SIG-M5 (cell line): ENCODE measurements around the gene PDE5A.
"Not testable (repeated sequence)": the region's sequence is repeated elsewhere in the genome, so short reads cannot be mapped to it uniquely, and the experiment has no call there.

Experiments used
- DNase-seq: peaks from one replicate; lab custom pipeline; 2025; lab: John Stamatoyannopoulos, UW

The PDE5A gene

DNA sequence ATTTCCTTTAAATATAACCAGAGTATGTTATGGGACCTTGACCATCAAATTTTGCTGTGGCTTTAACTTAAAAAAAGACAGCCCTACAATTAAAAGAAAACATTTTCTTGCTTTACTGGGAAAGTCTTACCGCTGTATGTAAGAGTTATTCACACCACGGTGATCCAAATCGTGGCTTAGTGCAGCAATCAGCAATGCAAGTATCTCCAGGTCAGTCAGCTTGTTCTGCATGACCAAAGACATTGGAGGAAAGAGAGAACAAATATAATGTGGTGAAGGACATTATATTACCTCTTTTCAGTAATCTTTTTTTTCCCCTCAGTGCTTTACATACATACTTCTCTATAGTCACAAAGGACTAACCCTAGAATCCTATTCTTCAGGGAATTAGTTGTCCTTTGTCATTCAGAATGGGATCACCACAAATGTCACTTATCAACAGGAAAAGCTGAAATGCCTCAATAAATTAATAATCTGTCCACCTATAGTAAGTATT is 109.6 kb downstream of the PDE5A start:
- DNase-seq = no peak

DNA sequence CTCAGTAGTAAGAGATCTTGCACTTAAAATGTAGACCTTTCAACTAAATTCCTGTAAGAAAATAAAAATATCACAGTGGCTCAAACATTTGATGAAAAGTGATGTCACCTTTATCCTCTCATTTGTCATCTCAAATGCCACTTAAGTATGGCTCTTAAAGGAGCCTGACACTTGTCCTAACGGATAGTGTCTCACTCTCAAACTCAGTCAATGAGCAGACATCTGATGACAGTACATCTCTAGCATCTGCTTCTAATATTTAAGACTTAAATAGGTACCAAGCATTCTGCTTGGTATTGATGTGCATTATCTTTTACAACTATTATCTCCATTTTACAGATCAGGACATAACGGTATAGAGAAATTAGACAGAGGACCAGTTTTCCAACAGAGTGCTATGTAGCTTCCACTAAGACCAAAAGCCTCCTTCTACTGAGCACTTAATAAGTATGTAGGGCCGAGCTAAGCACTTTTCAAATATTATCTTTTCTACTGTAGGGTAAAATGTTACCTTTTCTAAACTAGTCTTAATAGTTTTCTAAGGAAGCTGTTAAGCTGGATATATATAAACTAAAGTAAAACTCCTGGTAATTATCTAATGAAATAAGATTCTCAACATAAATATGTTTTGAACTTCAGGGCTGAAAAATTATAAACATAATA is 110.2 kb downstream of the PDE5A start:
- DNase-seq = no peak

DNA sequence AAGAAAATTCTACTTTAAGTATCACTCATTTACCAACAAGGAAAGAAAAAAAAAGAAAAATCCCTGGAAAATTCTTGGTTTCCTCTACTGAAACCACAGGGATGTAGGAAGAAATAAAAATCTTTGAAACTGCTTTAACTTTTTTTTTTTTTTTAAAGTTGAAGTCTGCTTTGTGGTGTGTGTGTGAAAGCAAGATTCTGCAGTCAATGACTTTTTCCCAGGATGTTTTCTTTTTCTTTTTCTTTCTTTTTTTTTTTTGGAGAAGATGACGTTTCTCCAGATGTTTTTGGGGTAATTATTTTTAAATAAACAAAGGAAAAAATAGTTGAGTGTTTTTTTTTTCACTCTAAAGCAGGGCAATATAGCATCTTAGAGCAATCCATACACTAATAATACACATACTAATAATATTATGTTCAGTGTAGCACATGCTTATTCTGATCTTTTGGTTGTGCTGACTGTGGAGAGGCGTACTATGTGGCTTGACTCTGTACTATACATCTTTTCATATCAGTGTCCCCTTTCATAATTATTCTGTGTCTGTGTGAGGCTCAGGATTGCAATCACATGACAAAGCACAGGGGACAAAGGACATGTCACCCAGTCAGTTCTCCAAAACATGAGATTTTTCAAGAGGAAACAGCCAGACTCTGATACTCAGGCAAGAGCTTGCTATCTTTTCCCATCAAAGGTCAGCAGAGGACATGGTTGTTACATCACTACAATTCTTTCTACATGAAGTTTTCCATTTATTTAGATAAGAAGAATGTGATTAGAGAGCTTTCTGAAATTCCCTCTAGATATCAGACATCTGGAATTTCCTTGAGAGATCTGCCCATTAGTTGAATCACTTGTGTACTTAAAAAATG is 111.0 kb downstream of the PDE5A start:
- no peak for DNase-seq

DNA sequence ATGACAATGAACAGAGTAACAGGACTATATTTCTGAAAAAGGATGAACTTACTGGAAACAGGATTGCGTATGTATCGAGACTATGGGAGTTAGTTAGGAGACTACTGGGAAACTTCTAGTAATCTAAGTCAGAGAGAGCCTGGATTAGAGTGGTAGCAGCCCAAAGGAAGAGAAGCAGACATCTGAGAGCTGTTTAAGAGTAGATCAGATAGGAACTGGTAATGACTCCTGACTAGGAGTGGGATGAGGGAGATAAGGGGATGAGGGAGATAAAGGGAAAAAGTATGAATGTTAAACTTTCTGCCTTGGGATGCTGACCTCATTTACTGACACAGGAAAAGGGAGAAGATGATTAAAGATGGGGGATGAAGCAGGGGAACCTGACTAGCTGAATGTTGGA is 116.2 kb downstream of the PDE5A start:
- no peak for DNase-seq

GRCh38 chr4:119510395-119511149 is 118.0 kb downstream of the PDE5A start:
- no peak for DNase-seq

DNA sequence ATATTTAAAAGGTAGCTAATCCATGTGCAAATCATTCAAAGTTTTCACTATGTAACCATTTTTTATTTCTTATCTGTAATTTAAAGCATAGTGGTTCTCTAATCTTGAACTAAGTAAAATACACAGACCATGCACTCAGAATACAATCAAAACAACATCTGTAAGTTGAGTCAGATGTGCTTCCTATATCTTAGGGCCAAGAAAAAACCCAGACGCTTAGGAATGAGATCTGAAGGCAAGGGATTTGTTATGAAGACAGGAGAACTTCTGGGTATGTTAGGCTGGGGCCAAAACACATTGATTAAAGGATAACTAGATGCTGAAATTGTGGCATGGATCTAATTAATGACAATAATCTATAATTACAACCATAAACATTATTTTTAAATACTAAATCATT is 120.3 kb downstream of the PDE5A start:
- no peak for DNase-seq

DNA sequence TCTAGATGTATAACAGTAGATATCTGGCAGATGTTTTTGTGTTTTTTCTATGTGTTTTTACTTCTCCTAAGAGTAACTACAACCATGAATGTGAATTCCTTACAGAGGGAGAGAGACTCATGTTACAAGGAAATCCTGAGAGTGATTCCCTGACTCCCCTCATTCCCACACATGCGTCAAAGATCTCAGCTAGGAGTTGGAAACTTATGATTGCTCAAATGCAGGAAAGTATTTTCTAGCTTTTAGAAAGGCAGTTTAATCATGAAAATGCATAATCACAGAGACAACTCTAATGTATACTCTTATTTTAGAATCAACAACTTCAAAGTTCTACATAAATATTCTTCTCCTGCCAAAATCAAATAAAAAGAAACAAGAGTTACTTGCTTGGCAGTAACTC is 121.8 kb downstream of the PDE5A start:
- DNase-seq = no peak

DNA sequence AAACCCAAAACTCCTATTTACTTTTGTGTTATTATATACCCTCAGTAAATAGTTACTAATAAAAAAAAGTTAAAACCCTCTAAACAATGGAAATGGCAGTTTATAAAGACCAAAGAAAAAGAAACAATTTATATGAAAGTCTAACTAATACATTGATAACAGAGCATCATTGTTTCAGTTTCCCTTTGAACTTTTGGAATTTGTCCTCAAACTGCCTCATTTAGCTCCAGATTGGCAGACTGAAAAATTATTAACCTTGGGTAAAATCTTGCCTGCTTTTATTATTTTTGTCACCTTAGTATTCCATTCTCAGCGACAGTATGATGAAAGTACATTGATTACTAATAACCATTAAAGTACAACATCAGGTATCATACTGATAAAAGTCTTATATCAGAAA is 124.0 kb downstream of the PDE5A start:
- no peak for DNase-seq

- DNase-seq = no peak
Measured at GRCh38 chr4:119501740-119502139, 126.9 kb downstream of the PDE5A start.

DNA sequence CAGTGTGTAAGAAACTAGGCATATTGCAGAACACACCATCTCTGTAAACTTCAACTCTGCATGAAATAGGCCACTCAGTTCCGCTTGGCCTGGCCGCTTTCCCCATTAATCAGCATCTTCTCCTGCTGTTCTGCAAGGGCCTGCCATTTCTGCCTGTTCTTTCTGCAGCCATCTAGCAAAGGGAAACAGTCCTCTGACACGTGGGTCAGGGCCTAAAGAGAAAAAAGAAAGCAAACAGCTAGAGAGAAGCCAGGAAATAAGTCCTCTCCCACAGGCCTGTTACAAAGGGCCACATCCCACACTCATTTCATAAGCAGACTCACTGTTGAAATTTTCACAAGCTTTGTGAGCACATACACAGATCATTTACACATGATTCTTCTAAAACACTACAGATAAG is 130.1 kb downstream of the PDE5A start:
- no peak for DNase-seq

GRCh38 chr4:119493886-119494285 is 134.7 kb downstream of the PDE5A start:
- no peak for DNase-seq

DNA sequence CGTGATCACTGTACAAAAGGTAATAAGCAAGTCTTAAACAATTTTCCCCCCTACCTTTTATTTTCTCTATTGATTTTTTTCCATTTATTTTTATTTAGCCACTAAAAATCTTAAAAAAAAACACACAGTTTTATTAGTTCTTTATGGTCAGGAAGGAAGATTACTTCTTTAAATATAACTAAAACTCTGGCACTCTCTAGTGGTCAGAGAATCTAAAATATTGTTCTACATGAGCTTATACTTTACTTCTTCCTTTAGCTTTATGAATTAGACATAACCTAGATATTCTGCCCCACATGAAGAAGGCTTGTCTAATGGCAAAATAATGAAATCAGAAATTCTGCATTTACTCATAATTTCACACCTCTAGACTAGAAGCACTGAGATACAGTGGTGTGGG is 135.2 kb downstream of the PDE5A start:
- no peak for DNase-seq

GRCh38 chr4:119490335-119490734 is 138.3 kb downstream of the PDE5A start:
- DNase-seq = no peak

GRCh38 chr4:119489305-119489704 is 139.3 kb downstream of the PDE5A start:
- DNase-seq = no peak

- DNase-seq = no peak
Measured at GRCh38 chr4:119480331-119480730, 148.3 kb downstream of the PDE5A start.

DNA sequence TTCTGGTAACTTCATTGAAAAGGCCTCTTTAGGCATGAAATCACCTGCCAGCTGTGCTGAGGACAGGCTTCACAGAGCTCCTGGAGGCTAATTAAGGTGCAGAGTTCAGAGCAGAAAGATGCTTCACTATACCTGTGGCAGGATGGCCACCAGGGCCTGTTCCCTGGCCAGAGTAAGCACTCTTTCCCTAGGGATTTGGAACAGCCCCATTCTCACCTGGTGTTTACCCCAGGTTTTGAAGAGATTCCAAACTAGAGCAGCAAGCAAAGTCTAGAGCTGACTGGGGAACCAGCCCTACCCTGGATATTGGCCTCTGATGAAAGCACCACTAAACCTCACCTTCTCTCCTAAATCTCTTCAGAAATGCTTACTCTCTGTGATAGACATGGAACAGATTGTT is 148.8 kb downstream of the PDE5A start:
- no peak for DNase-seq

DNA sequence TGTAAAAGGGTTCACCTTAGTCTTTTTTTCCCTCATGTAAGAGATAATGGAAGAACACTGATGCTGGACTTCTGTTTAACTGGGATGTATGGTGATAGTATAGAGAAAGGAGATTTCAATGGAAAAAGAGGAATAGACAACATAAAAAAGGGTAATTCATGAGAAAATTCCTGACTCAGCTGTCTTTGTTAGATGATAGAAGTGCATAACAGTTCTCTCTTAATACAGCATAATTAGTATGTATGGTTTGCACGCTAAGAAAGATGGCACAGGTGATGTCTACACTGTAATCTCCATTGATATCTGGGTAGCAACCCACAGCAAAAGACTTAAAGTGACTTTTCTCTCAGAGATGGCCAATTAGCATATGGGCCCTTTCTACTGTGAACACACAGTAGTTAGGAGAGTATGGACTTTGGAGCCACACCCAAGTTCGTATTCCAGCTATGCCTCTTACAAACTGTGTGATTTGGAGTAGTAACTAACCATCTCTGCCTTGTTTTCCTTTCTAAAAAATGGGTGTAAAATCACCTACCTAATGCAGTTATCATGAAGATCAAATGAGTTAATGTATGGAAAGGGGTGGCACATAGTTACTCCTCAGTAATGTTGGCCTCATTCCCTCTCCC is 149.3 kb downstream of the PDE5A start:
- no peak for DNase-seq

- DNase-seq = no peak
Measured at GRCh38 chr4:119478446-119479179, 150.0 kb downstream of the PDE5A start.

- DNase-seq = no peak
Measured at GRCh38 chr4:119477412-119478053, 151.1 kb downstream of the PDE5A start.

- no peak for DNase-seq
Measured at GRCh38 chr4:119471259-119471658, 157.3 kb downstream of the PDE5A start.

DNA sequence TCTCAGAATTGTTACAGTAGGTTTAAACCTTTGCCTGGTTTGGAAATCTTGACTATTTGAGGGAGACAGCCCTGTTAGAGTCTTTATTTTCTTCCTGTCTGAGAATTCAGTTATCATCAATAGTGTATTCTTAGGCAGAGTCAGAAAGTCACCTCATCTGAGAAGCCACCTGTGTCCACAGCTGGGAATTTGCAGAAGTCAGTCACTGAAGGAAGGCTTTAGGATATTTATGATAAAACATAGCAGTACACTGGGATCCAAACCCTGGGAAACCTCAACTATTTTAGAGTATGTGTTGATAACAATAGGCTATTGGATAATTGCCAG is 157.9 kb downstream of the PDE5A start:
- not testable (repeated sequence) for DNase-seq
